ENCODE data around the gene TMEM260.

TMEM260 gene

GRCh38 chr14:56579345-56580220 lies at the start of gene TMEM260:
Gene TMEM260, plus strand, starts transcription at chr14:56579798. Its CDS starts 117 bp downstream, at chr14:56579915.
- peak; percentile 93 for DNase-seq
- in situ Hi-C loops (cut with MboI; ENCODE audit: low pct_unique_long_range_greater_than_20kb, low sequenced_read_pairs): no loop called here

GRCh38 chr14:56532546-56532945 lies 47.1 kb upstream of the TMEM260 start:
- in situ Hi-C loops (cut with MboI; ENCODE audit: low pct_unique_long_range_greater_than_20kb, low sequenced_read_pairs): loop anchor here (25.0 kb wide), 1 partner anchor 530 kb away; no protein-coding TSS in a partner anchor
- DNase-seq: no peak

DNA sequence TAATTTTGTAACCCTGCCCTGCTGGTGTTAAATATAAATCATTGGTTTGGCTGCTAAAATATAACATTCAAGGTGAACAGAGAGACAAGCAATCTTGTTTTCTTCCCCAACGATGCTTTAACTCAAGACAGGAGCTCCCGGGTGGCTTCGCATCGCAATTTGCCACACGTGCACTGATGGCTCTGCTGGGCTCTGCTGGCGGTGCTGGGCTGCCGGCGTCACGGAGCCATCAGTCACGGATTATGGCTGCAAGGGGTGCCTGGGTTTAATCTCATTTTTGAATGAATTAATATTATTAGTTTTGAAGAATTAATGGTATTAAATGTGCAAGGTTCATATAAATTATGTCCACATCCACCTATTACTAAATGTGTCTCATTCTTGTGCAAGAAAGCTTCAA lies 44.9 kb upstream of the TMEM260 start:
- no peak for DNase-seq
- in situ Hi-C loops (cut with MboI; ENCODE audit: low pct_unique_long_range_greater_than_20kb, low sequenced_read_pairs): loop anchor here (25.0 kb wide), 1 partner anchor 528 kb away; no protein-coding TSS in a partner anchor

- in situ Hi-C loops (cut with MboI; ENCODE audit: low pct_unique_long_range_greater_than_20kb, low sequenced_read_pairs): loop anchor here (25.0 kb wide), 1 partner anchor 522 kb away; no protein-coding TSS in a partner anchor
- DNase-seq: no peak
Measured at GRCh38 chr14:56539862-56540261, 39.7 kb upstream of the TMEM260 start.

DNA sequence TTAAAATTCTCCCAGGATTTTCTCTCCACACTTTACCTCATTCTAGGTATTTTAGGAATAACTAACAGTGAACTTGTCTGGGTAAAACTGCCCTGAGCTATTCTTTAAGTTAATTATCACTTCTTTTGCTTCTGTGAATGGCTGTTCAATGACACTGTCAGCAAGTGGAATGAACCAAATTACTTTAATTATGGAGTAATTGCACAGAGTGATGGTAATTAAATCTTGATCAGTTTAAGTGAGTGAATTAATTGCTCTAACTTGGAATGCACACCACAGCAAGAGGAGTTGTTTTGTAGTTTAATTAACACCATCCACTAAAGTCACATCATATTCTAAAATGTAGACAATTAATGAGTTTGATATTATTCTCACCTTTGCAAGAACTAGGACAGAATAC lies 36.2 kb upstream of the TMEM260 start:
- in situ Hi-C loops (cut with MboI; ENCODE audit: low pct_unique_long_range_greater_than_20kb, low sequenced_read_pairs): loop anchor here (25.0 kb wide), 1 partner anchor 519 kb away; no protein-coding TSS in a partner anchor

GRCh38 chr14:56549721-56550120 lies 29.9 kb upstream of the TMEM260 start:
- DNase-seq: no peak
- in situ Hi-C loops (cut with MboI; ENCODE audit: low pct_unique_long_range_greater_than_20kb, low sequenced_read_pairs): loop anchor here (25.0 kb wide), 1 partner anchor 513 kb away; no protein-coding TSS in a partner anchor

More for the DNA sequence above, 36.2 kb upstream of the TMEM260 start:
- no peak for DNase-seq

DNA sequence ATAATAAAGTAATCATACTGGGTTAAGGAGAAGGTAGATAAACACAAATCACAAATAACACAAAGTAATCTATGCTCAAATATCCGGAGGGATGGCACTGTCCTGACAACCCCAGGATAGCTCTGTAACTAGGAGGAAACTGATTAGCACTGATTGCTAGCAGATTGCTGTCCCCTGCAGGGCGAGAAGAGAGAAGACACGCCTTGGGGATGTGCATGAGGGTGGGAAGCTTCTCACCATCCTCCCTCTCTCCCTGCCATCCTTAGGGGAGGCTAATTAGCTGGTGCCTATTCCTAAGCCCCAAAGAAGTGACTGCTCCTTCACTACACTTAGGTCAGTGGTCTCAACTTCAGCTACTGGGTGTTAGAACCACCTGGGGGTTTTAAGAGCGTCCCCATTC lies 27.0 kb upstream of the TMEM260 start:
- in situ Hi-C loops (cut with MboI; ENCODE audit: low pct_unique_long_range_greater_than_20kb, low sequenced_read_pairs): no loop called here

GRCh38 chr14:56554301-56554700 lies 25.3 kb upstream of the TMEM260 start:
- in situ Hi-C loops (cut with MboI; ENCODE audit: low pct_unique_long_range_greater_than_20kb, low sequenced_read_pairs): no loop called here
- DNase-seq: no peak

More for the DNA sequence above, 27.0 kb upstream of the TMEM260 start:
- no peak for DNase-seq

- DNase-seq: peak; percentile 14
Measured at GRCh38 chr14:56555921-56556570, 23.6 kb upstream of the TMEM260 start.

DNA sequence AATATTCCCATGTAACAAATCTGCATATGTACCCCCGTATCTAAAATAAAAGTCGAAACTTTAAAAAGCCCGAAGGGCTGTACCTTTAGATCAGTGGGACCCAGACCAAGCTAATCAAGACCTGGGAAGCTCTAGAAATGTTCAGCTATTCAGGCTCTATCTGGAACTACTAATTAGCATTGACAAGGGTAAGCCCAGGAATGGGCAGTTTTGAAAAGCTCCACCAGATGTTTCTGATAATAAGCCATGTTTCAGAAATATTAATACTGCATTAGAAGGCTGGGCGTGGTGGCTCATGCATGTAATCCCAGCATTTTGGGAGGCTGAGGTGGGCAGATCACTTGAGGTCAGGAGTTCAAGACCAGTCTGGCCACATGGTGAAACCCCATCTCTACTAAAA lies 20.4 kb upstream of the TMEM260 start:
- DNase-seq: no peak
- in situ Hi-C loops (cut with MboI; ENCODE audit: low pct_unique_long_range_greater_than_20kb, low sequenced_read_pairs): no loop called here

More at GRCh38 chr14:56555921-56556570, 23.6 kb upstream of the TMEM260 start:
- in situ Hi-C loops (cut with MboI; ENCODE audit: low pct_unique_long_range_greater_than_20kb, low sequenced_read_pairs): no loop called here

DNA sequence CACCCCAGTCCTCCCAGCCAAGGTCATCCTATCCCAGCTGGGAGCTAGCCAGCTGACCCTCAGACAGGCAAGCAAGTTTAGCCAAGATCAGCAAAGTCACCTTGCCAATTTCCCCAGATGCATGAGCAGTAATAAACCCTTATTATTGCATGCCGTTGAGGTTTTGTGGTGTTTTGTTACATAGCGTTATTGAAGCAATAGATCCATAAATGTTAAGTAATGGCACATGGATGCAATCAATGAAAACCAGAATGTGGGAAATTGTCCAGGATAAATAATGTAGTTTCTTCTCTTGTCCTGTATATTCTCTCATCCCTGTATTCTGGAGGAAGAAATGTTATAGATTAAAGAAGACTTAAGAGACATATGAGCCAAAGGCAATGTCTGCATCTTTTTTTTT lies 18.0 kb upstream of the TMEM260 start:
- no peak for DNase-seq
- in situ Hi-C loops (cut with MboI; ENCODE audit: low pct_unique_long_range_greater_than_20kb, low sequenced_read_pairs): no loop called here

DNA sequence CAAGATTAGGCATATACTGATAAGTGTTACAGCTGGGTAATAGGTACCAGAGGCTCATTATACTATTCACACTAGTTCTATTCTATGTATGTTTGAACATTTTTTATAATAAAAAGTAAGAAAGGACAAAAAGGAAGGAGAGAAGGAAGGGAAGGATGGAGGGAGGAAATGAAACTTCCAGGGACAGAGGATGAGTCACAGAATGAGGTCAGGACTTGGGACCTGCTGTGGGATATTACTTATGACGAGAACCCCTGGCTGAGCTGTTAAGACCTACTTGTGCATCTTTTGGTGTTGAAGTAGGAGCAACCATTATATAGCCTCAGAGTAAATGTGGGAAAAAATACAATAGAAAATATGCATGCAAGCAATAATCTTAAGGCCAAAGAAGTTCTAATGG lies 16.7 kb upstream of the TMEM260 start:
- no peak for DNase-seq
- in situ Hi-C loops (cut with MboI; ENCODE audit: low pct_unique_long_range_greater_than_20kb, low sequenced_read_pairs): no loop called here

- no peak for DNase-seq
- in situ Hi-C loops (cut with MboI; ENCODE audit: low pct_unique_long_range_greater_than_20kb, low sequenced_read_pairs): no loop called here
Measured at GRCh38 chr14:56569174-56569573, 10.4 kb upstream of the TMEM260 start.

GRCh38 chr14:56570295-56570694 lies 9.3 kb upstream of the TMEM260 start:
- in situ Hi-C loops (cut with MboI; ENCODE audit: low pct_unique_long_range_greater_than_20kb, low sequenced_read_pairs): no loop called here
- DNase-seq: no peak

- in situ Hi-C loops (cut with MboI; ENCODE audit: low pct_unique_long_range_greater_than_20kb, low sequenced_read_pairs): no loop called here
- DNase-seq: peak; percentile 48
Measured at GRCh38 chr14:56580221-56580711, 668 bp downstream of the TMEM260 start.

- DNase-seq: peak; percentile 48
- in situ Hi-C loops (cut with MboI; ENCODE audit: low pct_unique_long_range_greater_than_20kb, low sequenced_read_pairs): no loop called here
Measured at GRCh38 chr14:56581041-56581727, 1.6 kb downstream of the TMEM260 start.

DNA sequence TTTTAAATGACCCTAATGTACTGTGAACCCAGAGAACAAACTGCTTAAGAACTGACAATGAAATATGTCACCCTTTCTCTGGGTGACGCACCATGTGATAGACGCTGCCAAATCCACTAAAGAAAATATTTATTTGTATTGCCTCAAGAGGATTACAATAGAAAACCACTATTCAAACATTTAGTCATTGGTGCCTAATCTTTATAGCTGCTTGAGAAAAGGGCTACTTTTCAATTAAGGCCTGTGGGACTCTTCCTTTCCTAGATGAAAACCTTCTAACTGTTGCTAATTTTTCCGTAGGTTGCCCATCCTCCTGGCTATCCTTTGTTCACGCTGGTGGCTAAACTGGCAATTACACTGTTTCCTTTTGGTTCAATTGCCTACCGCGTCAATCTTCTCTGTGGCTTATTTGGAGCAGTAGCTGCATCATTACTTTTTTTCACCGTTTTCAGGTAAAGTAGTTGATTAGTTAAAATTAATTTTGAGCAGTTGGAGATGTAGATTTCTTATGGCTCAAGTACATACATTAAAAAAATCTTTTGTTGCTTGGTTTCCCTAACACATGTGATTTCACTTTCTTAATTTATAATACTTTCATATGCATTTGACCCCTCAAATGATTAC lies 6.0 kb downstream of the TMEM260 start:
- no peak for DNase-seq
- in situ Hi-C loops (cut with MboI; ENCODE audit: low pct_unique_long_range_greater_than_20kb, low sequenced_read_pairs): no loop called here

GRCh38 chr14:56587701-56588100 lies 8.1 kb downstream of the TMEM260 start:
- in situ Hi-C loops (cut with MboI; ENCODE audit: low pct_unique_long_range_greater_than_20kb, low sequenced_read_pairs): no loop called here
- no peak for DNase-seq

- no peak for DNase-seq
- in situ Hi-C loops (cut with MboI; ENCODE audit: low pct_unique_long_range_greater_than_20kb, low sequenced_read_pairs): no loop called here
Measured at GRCh38 chr14:56590535-56590960, 10.9 kb downstream of the TMEM260 start.

Measured in KBM-7 (cell line).